Caco-2 (cell line): ENCODE results near the gene TDRD9. TPM values are rescaled to one million over a fixed set of nuclear protein-coding genes. Genes with fewer than 3 reads are reported as not detected.
A peak's percentile ranks its signal among the peaks of the same experiment; 100 is the strongest.

Experiments used
- BruUV-seq: library from RNA; stranded (reverse); fragments of 400-500 nt; replicated peaks from 2 replicates; lab custom pipeline; 2021; lab: Mats Ljungman, UMichigan
- CTCF ChIA-PET: fragments of 300-600 bp; sonication (Branson Sonifier 250); formaldehyde crosslinking; loops from one replicate; lab custom pipeline; 2022; ENCODE audit warnings: antibody characterized with exemption; lab: Charles Lee
- POLR2A ChIA-PET: fragments of 300-600 bp; sonication (Branson Sonifier 250); formaldehyde crosslinking; loops from one replicate; lab custom pipeline; 2022; ENCODE audit warnings: antibody characterized with exemption; lab: Charles Lee
- DNase-seq, 2 experiments: peaks; one replicate each; pipeline versions ENCODE4 v3.0.0 to v3.0.0-alpha.2; 2020 to 2022
- H3K27me3 ChIP-seq: replicated peaks from 2 replicates; pipeline ENCODE4 v1.6.0; 2011; ENCODE audit warnings: low read length; ENCODE audit not compliant: control insufficient read depth, insufficient read depth
- H3K36me3 ChIP-seq: 2 replicates; pipeline ENCODE4 v1.5.1; 2011; ENCODE audit warnings: low read length; ENCODE audit not compliant: control insufficient read depth, insufficient read depth
- H3K4me1 ChIP-seq: fragments of 250-450 bp; sonication (Bioruptor Pico); 2 replicates; pipeline ENCODE4 v1.5.1; 2020; ENCODE audit warnings: mild to moderate bottlenecking
- H3K4me3 ChIP-seq: 2 replicates; pipeline ENCODE4 v1.5.1; 2011; ENCODE audit warnings: low read depth, mild to moderate bottlenecking, control low read depth, low read length
- H3K9me3 ChIP-seq: fragments of 250-450 bp; sonication (Bioruptor Pico); 2 replicates; pipeline ENCODE4 v1.5.1; 2020; ENCODE audit warnings: mild to moderate bottlenecking, moderate library complexity
- H3K27ac Mint-ChIP-seq: one replicate; pipeline ENCODE4 v1.8.0; 2022; ENCODE audit warnings: mixed read lengths; ENCODE audit not compliant: unreplicated experiment
- H3K27me3 Mint-ChIP-seq: one replicate; pipeline ENCODE4 v1.8.0; 2022; ENCODE audit warnings: mixed read lengths; ENCODE audit not compliant: insufficient read depth, unreplicated experiment
- H3K36me3 Mint-ChIP-seq: one replicate; pipeline ENCODE4 v1.8.0; 2022; ENCODE audit warnings: mild to moderate bottlenecking, mixed read lengths; ENCODE audit not compliant: insufficient read depth, unreplicated experiment
- H3K4me1 Mint-ChIP-seq: one replicate; pipeline ENCODE4 v1.8.0; 2022; ENCODE audit warnings: low read depth, mixed read lengths; ENCODE audit not compliant: unreplicated experiment
- H3K4me3 Mint-ChIP-seq: one replicate; pipeline ENCODE4 v1.8.0; 2022; ENCODE audit warnings: mild to moderate bottlenecking, moderate library complexity, mixed read lengths; ENCODE audit not compliant: unreplicated experiment
- H3K9me3 Mint-ChIP-seq: one replicate; pipeline ENCODE4 v1.8.0; 2022; ENCODE audit warnings: mixed read lengths; ENCODE audit not compliant: unreplicated experiment
- intact Hi-C: fragments of 100-400 bp; cut with micrococcal nuclease; formaldehyde crosslinking; loops from one replicate; pipeline ENCODE4 v1.10.0; 2022; ENCODE audit not compliant: unreplicated experiment
- total RNA-seq: library from RNA; stranded (reverse); gene quantifications from 2 replicates; pipeline ENCODE4 v1.2.3, GENCODE V29; 2022
- TF ChIP-seq, protein P1 (sequence below), 2 experiments: fragments of 200-600 bp in 1 of 2; IDR thresholded peaks; 1 replicate in 1 of 2; 2 replicates in 1 of 2; pipeline versions ENCODE4 v1.5.1 to v1.8.0; 2011 to 2022; ENCODE audit warnings: antibody characterized with exemption in 1 of 2, control low read depth in 1 of 2, inconsistent platforms in 1 of 2, low read depth in 1 of 2, low read length in 1 of 2, mild to moderate bottlenecking in 1 of 2, moderate library complexity in 1 of 2; ENCODE audit not compliant: insufficient read depth in 1 of 2, severe bottlenecking in 1 of 2, unreplicated experiment in 1 of 2

TDRD9 gene
- total RNA-seq, 1 experiment from 2014 or later = not detected

DNA sequence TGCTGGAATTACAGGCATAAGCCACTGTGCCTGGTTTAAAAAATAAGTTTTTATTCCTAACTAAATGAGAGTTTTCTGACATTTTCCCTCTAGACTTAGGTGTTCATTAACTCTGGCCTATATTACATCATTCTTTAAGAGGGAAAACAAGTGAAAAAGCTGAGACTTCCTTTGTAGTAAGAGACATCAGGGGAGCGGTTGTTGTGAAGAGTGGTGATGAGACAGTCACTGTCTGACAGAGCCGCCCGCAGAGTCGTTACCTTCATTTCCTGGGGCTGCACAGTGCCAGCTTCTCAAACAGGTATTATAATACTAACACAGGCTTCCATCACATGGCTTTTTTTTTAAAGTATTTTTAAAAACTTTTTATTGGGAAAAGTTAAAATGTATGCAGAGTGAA, 19.7 kb upstream of the TDRD9 start:
- intact Hi-C loops = no loop called here
- peaks cover 6% of the 10 kb centered on the region for H3K4me1 Mint-ChIP-seq
- no peak overlapping the region for H3K27ac Mint-ChIP-seq
- no peaks in the 10 kb centered on the region; the same call in 1 of the 2 replicates for H3K36me3 ChIP-seq
- BruUV-seq = no TSS peak
- H3K9me3 Mint-ChIP-seq = no peaks in the 10 kb centered on the region
- TF ChIP-seq, protein P1, sequence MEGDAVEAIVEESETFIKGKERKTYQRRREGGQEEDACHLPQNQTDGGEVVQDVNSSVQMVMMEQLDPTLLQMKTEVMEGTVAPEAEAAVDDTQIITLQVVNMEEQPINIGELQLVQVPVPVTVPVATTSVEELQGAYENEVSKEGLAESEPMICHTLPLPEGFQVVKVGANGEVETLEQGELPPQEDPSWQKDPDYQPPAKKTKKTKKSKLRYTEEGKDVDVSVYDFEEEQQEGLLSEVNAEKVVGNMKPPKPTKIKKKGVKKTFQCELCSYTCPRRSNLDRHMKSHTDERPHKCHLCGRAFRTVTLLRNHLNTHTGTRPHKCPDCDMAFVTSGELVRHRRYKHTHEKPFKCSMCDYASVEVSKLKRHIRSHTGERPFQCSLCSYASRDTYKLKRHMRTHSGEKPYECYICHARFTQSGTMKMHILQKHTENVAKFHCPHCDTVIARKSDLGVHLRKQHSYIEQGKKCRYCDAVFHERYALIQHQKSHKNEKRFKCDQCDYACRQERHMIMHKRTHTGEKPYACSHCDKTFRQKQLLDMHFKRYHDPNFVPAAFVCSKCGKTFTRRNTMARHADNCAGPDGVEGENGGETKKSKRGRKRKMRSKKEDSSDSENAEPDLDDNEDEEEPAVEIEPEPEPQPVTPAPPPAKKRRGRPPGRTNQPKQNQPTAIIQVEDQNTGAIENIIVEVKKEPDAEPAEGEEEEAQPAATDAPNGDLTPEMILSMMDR (IDR thresholded peaks at IDR 0.05; ENCODE audit: insufficient read depth in 1 of 2, low read depth in 1 of 2, low read length in 1 of 2, severe bottlenecking in 1 of 2, unreplicated experiment in 1 of 2) = no peak
- H3K4me1 ChIP-seq = no peaks in the 10 kb centered on the region
- no peak overlapping the region for H3K4me3 ChIP-seq
- no peak for DNase-seq
- CTCF ChIA-PET = no interaction called here
- no peaks in the 10 kb centered on the region for H3K9me3 ChIP-seq
- POLR2A ChIA-PET = no interaction called here
- H3K36me3 Mint-ChIP-seq = no peaks in the 10 kb centered on the region
- no peaks in the 10 kb centered on the region for H3K27me3 ChIP-seq
- no peak overlapping the region for H3K4me3 Mint-ChIP-seq
- no peaks in the 10 kb centered on the region for H3K27me3 Mint-ChIP-seq

DNA sequence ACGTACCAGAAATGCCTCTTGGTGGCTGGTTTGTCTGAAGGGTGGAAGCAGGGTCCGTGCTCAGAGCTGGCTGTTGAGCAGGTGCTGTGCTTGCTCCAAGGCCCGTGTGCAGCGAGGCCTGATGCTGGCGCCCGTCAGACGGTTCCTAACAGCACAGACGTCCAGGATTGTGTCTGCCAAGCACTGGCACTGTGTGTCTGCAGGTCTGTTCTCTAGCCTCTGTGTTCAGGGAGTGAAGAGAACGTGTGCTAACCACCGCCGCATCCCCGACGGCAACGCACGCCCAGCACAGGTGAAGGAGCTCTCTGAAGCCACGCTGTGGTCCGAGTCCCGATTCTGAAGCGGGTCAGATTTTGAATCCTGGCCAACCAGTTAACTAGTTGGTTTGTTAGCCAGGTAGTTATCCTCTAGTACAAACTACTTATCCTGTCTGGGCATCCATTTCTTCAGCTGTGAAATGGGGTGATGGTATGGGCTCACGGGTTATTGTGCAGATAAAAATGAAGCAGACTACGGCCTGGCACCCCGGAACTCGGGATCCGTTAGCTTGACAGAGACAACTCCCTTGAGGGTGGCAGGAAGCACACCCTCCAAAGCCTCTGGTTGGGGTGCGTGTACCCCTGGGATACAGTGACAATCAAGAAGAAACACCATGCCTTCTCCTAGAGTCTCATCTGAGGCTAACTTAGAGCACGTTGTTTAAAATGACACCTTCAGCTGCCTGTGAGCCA, 18.6 kb upstream of the TDRD9 start:
- H3K27ac Mint-ChIP-seq = peak overlapping the region; percentile 35
- Histone ChIP-seq H3K36me3 (no peaks in the 10 kb centered on the region; the same call in 1 of the 2 replicates), H3K9me3 (no peaks in the 10 kb centered on the region), H3K4me3 (no peak overlapping the region), H3K4me1 (no peaks in the 10 kb centered on the region), H3K27me3 (no peaks in the 10 kb centered on the region)
- peaks cover 9% of the 10 kb centered on the region for H3K36me3 Mint-ChIP-seq
- intact Hi-C loops = loop anchor here (1.0 kb wide), 2 partner anchors 61 to 101 kb away; no protein-coding TSS in a partner anchor
- POLR2A ChIA-PET = no interaction called here
- H3K4me1 Mint-ChIP-seq = peaks cover 6% of the 10 kb centered on the region
- no peaks in the 10 kb centered on the region for H3K9me3 Mint-ChIP-seq
- TF ChIP-seq, protein P1 (IDR thresholded peaks at IDR 0.05; ENCODE audit: insufficient read depth in 1 of 2, low read depth in 1 of 2, low read length in 1 of 2, severe bottlenecking in 1 of 2, unreplicated experiment in 1 of 2) = no peak
- no TSS peak for BruUV-seq
- CTCF ChIA-PET = interaction anchor here (0.6 to 1.9 kb wide), 6 partner anchors 8 to 104 kb away, joined by 3 to 46 read pairs (median 5); no protein-coding TSS in a partner anchor
- H3K27me3 Mint-ChIP-seq = no peaks in the 10 kb centered on the region
- no peak for DNase-seq
- peak overlapping the region; percentile 15 for H3K4me3 Mint-ChIP-seq

DNA sequence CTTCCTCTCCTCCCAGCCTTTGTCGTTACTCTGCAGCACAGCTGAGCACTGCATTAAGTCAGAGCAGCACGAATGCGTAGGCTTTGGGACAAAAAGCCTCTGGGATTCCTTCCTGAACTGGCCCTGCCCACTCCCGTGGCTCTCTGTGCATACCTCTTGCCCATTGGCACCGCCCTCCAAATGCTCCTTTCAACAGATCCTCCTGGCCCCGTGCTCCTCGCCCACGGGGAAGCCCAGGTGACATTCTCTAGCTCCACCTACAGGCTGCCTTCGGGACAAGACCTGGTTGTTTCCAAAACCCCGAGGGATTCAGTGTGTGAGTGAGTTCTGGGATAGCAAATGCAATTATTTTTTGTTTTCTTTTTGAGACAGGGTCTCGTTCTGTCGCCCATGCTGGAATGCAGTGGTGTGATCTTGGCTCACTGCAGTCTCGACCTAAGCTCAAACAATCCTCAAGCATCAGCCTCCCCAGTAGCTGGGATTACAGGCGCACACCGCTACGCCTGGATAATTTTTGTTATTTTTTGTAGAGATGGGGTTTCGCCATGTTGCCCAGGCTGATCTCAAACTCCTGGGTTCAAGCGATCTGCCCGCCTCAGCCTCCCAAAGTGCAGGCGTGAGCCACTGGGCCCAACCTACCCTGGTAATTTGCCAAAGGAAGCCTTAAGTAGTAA, 17.9 kb upstream of the TDRD9 start:
- H3K27ac Mint-ChIP-seq = peak overlapping the region; percentile 35
- Histone ChIP-seq H3K27me3 (no peaks in the 10 kb centered on the region), H3K9me3 (no peaks in the 10 kb centered on the region), H3K4me3 (no peak overlapping the region), H3K36me3 (no peaks in the 10 kb centered on the region; the same call in 1 of the 2 replicates), H3K4me1 (no peaks in the 10 kb centered on the region)
- peak overlapping the region; percentile 15 for H3K4me3 Mint-ChIP-seq
- TF ChIP-seq, protein P1 (IDR thresholded peaks at IDR 0.05; ENCODE audit: insufficient read depth in 1 of 2, low read depth in 1 of 2, low read length in 1 of 2, severe bottlenecking in 1 of 2, unreplicated experiment in 1 of 2) = peak; percentile 83 to 89
- peaks cover 6% of the 10 kb centered on the region for H3K4me1 Mint-ChIP-seq
- no peaks in the 10 kb centered on the region for H3K27me3 Mint-ChIP-seq
- POLR2A ChIA-PET = interaction anchor here (0.5 kb wide), 1 partner anchor 123 kb away, joined by 3 read pairs; no protein-coding TSS in a partner anchor
- no peaks in the 10 kb centered on the region for H3K9me3 Mint-ChIP-seq
- intact Hi-C loops = loop anchor here (1.0 kb wide), 2 partner anchors 62 to 102 kb away; no protein-coding TSS in a partner anchor
- BruUV-seq = no TSS peak
- CTCF ChIA-PET = interaction anchor here (0.6 to 1.9 kb wide), 6 partner anchors 10 to 105 kb away, joined by 3 to 46 read pairs (median 5); partner anchors contain the start of gene RD3L
- peaks cover 16% of the 10 kb centered on the region for H3K36me3 Mint-ChIP-seq
- peak; percentile 80 to 84 for DNase-seq
